ENCODE results near the gene CHD9NB. TPM values are rescaled to one million over a fixed set of nuclear protein-coding genes. Genes with fewer than 3 reads are reported as not detected.
A peak's percentile ranks its signal among the peaks of the same experiment; 100 is the strongest.

Gene CHD9NB
- total RNA-seq, 3 donors from 2014 or later (not counting 1 experiment from before 2014, with no cell fraction given): 0.26 TPM; not detected in 2

- H3K4me3 Mint-ChIP-seq: no peak overlapping the region
- 74% methylated on average over 2 of the region's 2 CpGs for WGBS (ENCODE audit: insufficient coverage)
- no peak for TF ChIP-seq CTCF (IDR thresholded peaks at IDR 0.05)
- ATAC-seq (no peak), DNase-seq (no peak)
- no peak overlapping the region for H3K27ac Mint-ChIP-seq
- peaks cover 23 to 37% of the 10 kb centered on the region in 2 donors for H3K27me3 Mint-ChIP-seq (ENCODE audit: low read depth in 2 of 2)
- no peaks in the 10 kb centered on the region for H3K4me1 ChIP-seq (ENCODE audit: control insufficient read depth, insufficient read depth, low read length)
- H3K9me3 ChIP-seq (ENCODE audit: control insufficient read depth, insufficient read depth, low read length): no peaks in the 10 kb centered on the region
- no peaks in the 10 kb centered on the region for H3K36me3 Mint-ChIP-seq
- H3K36me3 ChIP-seq (ENCODE audit: control insufficient read depth, insufficient read depth, low read length): no peaks in the 10 kb centered on the region
- no peak overlapping the region for H3K27ac ChIP-seq (ENCODE audit: low read length)
- intact Hi-C loops (cut with micrococcal nuclease): no loop called here
- H3K4me1 Mint-ChIP-seq: no peaks in the 10 kb centered on the region
- H3K4me3 ChIP-seq (ENCODE audit: low read length): no peak overlapping the region
- H3K9me3 Mint-ChIP-seq: no peaks in the 10 kb centered on the region
- no peaks in the 10 kb centered on the region for H3K27me3 ChIP-seq (ENCODE audit: control insufficient read depth, insufficient read depth, low read length)
Measured at GRCh38 chr16:53031323-53031942, 21.3 kb downstream of the CHD9NB start.

- no peak overlapping the region for H3K27ac Mint-ChIP-seq
Measured at GRCh38 chr16:53029971-53030370, 22.7 kb downstream of the CHD9NB start.

GRCh38 chr16:53024045-53024444 lies 28.7 kb downstream of the CHD9NB start:
- H3K27ac ChIP-seq (ENCODE audit: low read length): no peak overlapping the region
- Mint-ChIP-seq H3K4me3 (no peak overlapping the region), H3K27ac (no peak overlapping the region), H3K9me3 (no peaks in the 10 kb centered on the region), H3K27me3 (ENCODE audit: low read depth in 2 of 2) (peaks cover 6 to 12% of the 10 kb centered on the region in 2 donors), H3K4me1 (no peaks in the 10 kb centered on the region), H3K36me3 (no peaks in the 10 kb centered on the region)
- WGBS (ENCODE audit: insufficient coverage): 97% methylated on average over 4 of the region's 4 CpGs
- DNase-seq (no peak), ATAC-seq (no peak)
- intact Hi-C loops (cut with micrococcal nuclease): no loop called here
- TF ChIP-seq CTCF (IDR thresholded peaks at IDR 0.05): no peak
- peaks cover 2% of the 10 kb centered on the region for H3K27me3 ChIP-seq (ENCODE audit: control insufficient read depth, insufficient read depth, low read length)
- H3K4me3 ChIP-seq (ENCODE audit: low read length): no peak overlapping the region
- H3K36me3 ChIP-seq (ENCODE audit: control insufficient read depth, insufficient read depth, low read length): no peaks in the 10 kb centered on the region
- H3K4me1 ChIP-seq (ENCODE audit: control insufficient read depth, insufficient read depth, low read length): no peaks in the 10 kb centered on the region
- no peaks in the 10 kb centered on the region for H3K9me3 ChIP-seq (ENCODE audit: control insufficient read depth, insufficient read depth, low read length)

More at GRCh38 chr16:53029971-53030370, 22.7 kb downstream of the CHD9NB start:
- peaks cover 19 to 32% of the 10 kb centered on the region in 2 donors for H3K27me3 Mint-ChIP-seq (ENCODE audit: low read depth in 2 of 2)
- DNase-seq (no peak), ATAC-seq (no peak)
- no peaks in the 10 kb centered on the region for H3K36me3 Mint-ChIP-seq
- Histone ChIP-seq H3K9me3 (ENCODE audit: control insufficient read depth, insufficient read depth, low read length) (no peaks in the 10 kb centered on the region), H3K36me3 (ENCODE audit: control insufficient read depth, insufficient read depth, low read length) (no peaks in the 10 kb centered on the region), H3K27me3 (ENCODE audit: control insufficient read depth, insufficient read depth, low read length) (no peaks in the 10 kb centered on the region), H3K27ac (ENCODE audit: low read length) (no peak overlapping the region), H3K4me1 (ENCODE audit: control insufficient read depth, insufficient read depth, low read length) (no peaks in the 10 kb centered on the region), H3K4me3 (ENCODE audit: low read length) (no peak overlapping the region)
- intact Hi-C loops (cut with micrococcal nuclease): no loop called here
- 86% methylated on average over 3 of the region's 3 CpGs for WGBS (ENCODE audit: insufficient coverage)
- H3K4me1 Mint-ChIP-seq: no peaks in the 10 kb centered on the region
- H3K4me3 Mint-ChIP-seq: no peak overlapping the region
- H3K9me3 Mint-ChIP-seq: no peaks in the 10 kb centered on the region
- no peak for TF ChIP-seq CTCF (IDR thresholded peaks at IDR 0.05)

- Histone ChIP-seq H3K36me3 (ENCODE audit: control insufficient read depth, insufficient read depth, low read length) (no peaks in the 10 kb centered on the region), H3K9me3 (ENCODE audit: control insufficient read depth, insufficient read depth, low read length) (no peaks in the 10 kb centered on the region), H3K4me1 (ENCODE audit: control insufficient read depth, insufficient read depth, low read length) (no peaks in the 10 kb centered on the region), H3K27ac (ENCODE audit: low read length) (no peak overlapping the region), H3K27me3 (ENCODE audit: control insufficient read depth, insufficient read depth, low read length) (peaks cover 2% of the 10 kb centered on the region), H3K4me3 (ENCODE audit: low read length) (no peak overlapping the region)
- H3K27me3 Mint-ChIP-seq (ENCODE audit: low read depth in 2 of 2): peaks cover 6 to 12% of the 10 kb centered on the region in 2 donors
- intact Hi-C loops (cut with micrococcal nuclease): no loop called here
- no peak for ATAC-seq
- H3K4me3 Mint-ChIP-seq: no peak overlapping the region
- DNase-seq: peak in 1 of 2 donors; percentile 5
- 13% methylated on average over 5 of the region's 5 CpGs for WGBS (ENCODE audit: insufficient coverage)
- no peak for TF ChIP-seq CTCF (IDR thresholded peaks at IDR 0.05)
- no peaks in the 10 kb centered on the region for H3K4me1 Mint-ChIP-seq
- no peaks in the 10 kb centered on the region for H3K9me3 Mint-ChIP-seq
- no peaks in the 10 kb centered on the region for H3K36me3 Mint-ChIP-seq
- H3K27ac Mint-ChIP-seq: no peak overlapping the region
Measured at GRCh38 chr16:53022374-53022773, 30.3 kb downstream of the CHD9NB start.

Measured in natural killer cell (primary cell).